ENCODE measurements around the gene HOXA5.

Gene HOXA5

DNA sequence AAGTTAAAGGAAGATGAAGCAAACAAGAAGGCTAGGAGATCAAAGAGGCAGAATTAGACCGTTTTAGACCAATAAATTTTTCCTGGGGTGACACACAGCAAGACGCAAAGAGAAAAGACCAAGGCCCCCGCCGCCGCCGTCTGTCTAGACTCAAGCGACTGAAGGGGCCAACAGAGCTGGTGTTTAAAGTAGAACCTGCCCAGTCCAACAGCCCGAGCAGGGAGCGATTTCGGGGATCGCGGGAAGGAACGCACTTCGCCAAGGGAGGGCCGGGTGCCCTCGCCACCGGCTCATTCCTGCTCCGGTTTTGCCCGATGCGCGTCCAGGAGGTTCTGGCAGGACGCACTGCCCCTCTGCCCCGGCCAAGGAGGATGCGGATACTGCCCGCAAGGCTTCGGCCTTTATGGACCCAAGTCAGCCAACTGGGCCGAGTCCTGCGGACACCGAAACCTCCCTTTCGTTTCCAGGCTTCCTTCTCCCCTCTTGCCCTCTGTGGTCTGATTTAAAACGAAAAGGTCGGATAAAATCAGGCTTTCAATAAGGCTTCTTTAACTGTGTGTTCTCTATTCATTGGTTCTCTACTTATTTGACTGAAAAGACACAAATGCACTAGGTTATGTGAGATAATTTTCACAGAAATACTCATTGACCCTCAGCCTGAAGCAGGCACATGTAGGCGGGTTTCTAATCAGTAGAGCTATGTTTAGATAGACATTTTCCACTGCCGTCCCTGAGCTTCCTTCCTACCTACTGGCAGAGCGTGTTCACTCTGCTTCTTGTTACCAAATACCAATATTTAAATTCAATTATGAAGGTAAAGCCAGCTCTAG lies 15.2 kb upstream of the HOXA5 start:
- DNase-seq: no peak
- ATAC-seq: no peak

DNA sequence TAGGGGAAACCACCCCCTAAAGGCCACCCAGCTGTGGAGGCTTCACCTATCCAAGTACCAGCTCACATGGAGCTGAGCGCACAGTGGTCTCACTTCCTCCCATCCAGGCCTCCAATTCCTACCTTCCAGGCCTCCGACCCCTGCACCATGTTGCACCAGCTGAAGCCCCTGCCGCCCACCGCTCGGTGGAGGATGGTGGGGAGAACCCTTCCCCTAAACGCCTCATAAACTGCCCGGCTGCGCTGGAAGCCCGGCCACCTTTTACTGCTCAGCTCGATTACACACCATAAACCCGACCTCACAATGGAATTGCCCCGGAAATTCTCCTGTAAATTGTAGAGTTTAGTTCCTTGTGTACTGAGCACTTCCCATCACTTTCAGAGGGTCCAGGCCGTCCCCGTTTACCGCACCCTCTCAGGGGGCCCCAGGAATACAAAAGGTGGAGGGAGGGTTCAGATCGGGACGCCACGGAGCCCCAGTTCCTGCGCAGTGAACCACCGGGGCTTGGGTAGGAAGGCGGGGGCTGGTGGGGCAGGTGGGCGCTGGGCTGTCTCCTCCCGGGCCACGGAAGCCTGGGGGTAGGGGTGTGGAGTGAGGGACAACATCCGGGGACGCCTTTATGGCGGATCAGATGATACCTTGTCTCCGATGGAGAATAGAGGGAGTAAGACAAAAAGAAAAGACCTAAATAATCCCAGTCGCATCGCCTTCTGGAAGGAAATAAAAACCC lies 14.4 kb upstream of the HOXA5 start:
- ATAC-seq: no peak
- no peak for DNase-seq

DNA sequence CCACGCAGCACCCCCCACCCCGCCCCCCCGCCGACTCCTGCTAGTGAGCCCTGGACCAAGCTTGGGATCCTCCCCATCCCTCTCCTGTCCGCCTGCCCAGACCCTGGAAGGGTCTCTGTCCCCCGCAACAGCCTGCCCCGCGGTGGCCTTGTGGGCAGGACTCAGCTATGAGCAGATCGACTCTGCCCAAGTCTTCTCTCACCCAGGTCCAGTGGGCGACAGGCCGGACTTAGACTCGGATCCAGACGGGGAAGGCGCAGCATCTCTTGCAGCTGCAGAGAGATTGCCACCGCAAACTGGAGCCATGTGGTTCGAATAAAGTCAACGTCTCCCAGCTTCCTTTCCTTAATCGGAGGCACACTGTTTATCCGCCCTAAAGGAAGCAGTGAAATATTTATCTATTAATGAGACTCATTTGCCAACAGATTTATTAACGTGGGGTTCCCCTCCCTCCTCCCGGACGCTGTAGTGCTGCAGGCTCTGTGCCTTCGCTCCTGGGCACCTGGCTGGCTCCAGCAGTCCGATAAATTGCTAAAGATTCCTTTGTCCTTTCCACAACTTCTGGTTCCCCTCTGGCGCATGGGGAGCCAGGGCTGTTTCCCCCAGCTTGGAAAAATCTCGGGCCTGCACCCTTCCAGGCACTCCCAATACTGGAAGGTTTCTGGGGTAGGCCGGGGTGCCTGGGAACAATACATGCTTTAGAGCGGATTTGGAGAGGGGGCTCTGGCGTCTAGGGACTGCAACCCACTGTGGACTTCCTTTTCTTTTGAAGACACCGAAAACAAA lies 13.6 kb upstream of the HOXA5 start:
- no peak for ATAC-seq

DNA sequence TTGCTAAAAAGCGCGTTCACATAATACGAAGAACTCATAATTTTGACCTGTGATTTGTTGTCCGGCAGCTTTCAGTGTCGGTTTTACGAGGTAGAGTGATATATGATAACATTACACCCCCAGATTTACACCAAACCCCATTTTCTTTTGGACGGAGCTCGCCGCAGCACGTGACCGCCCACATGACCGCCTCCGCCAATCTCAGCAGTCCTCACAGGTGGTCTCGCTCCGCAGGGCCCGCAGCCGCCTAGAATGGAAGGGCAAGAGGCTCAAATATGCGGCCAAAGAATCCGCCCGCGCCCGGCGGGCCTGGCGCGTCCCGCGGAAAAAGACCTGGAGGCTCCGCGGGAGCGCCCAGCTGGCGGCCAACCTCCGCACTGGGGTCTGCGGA lies 13.0 kb upstream of the HOXA5 start, which contains the start of gene HOXA7:
Gene HOXA7, minus strand, starts transcription at position 168 of the 391 bp plus-strand sequence. Its CDS starts 130 bp downstream, at position 38.
- ATAC-seq (no peak), DNase-seq (no peak)

More for the DNA sequence above, 13.6 kb upstream of the HOXA5 start:
- no peak for DNase-seq

DNA sequence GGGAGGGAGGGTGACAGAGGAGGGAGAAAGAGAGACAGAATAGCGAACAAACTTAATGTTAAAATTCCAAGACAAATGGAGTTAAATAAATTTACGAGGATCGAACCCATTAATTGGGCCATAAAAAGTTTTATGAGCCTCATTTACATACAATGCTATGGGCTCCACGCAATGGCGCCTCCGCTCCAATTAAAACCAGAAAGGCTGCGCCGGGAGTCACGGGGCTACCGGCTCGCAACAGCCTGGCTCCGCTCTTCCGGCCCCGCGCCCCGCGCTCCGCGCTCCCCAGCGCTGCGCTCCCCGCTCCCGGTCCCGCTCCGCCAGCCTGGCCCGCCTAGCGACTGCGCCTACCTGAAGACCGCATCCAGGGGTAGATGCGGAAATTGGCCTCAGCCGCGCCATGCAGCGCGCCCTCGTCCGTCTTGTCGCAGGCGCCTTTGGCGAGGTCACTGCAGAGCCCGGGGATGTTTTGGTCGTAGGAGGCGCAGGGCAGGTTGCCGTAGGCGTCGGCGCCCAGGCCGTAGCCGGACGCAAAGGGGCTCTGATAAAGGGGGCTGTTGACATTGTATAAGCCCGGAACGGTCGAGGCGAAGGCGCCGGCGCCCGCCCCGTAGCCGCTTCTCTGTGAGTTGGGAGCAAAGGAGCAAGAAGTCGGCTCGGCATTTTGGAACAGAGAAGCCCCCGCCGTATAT lies 12.5 kb upstream of the HOXA5 start:
- DNase-seq (no peak), ATAC-seq (no peak)

DNA sequence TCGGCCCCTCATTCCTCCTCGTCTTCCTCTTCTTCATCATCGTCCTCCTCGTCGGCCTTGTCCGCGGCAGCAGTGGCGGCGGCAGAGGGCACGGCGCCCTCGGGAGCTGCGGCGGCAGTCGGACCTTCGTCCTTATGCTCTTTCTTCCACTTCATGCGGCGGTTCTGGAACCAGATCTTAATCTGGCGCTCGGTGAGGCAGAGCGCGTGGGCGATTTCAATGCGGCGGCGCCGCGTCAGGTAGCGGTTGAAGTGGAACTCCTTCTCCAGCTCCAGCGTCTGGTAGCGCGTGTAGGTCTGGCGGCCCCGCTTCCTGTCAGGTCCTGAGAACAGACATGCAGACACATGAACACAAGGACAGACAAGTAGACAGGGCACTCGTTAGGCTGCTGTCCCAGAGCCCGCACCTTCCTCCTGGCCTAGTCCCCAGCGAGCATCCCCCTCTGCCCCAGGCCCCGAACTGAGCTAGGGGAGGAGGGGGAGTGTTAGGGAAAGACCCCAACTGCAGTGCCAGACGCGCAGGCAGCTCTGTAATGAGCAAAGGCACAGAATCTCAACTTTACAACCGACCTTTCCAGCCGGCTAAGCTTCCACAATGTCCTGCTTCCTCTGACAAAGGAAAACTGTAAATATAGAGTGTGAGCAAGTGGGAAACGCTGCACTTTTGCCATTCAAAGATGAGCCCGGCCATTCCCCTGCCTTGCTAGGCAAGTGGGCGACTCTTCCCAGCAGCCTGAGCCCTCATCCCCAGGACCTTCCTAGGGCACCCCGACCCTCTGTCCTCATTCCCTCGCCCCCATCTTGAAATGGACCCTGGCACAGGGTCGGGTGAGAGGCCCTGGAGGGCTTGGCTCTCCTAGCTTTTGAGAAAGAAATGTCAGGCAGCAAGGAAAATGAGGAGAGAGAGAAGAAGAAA lies 11.7 kb upstream of the HOXA5 start:
- peak; percentile 44 for DNase-seq
- ATAC-seq: no peak

DNA sequence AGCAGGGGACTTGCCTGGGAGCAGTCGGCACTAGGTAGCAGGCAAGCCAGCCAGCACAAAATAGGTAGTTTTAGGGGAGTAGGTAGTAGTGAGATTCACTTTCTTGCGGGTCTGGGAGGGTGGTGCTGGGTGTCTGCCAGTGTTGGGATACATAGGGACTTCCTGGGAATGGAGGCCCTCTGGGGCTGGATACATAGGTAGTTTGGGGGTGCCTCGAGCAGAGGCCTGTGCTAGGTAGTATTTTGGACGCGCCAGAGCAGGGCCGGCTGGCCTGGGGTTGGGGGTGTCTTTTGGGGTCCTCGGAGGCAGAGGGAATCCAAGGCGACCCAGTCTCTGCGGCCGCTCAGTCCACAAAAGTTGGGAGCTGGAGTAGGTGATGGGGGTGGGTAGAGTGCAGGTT lies 10.9 kb upstream of the HOXA5 start:
- DNase-seq: no peak
- no peak for ATAC-seq

DNA sequence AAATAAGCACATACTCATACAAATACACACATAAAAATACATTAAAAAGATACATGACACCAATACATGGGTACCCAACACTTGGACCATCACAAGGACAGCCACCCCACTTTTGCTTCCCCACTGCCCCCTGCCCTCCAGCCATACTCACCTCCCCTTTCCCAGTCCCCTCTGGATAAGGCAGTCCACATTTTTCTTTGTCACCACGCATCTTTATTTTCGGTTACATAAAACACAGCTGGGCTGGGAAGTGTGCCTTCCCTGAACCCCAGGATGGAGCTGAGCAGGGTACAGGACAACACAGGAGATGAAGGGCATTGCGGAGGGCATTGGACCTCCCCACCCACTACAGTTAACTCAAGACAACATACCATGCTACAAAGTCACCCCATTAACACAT lies 10.0 kb upstream of the HOXA5 start:
- DNase-seq (no peak), ATAC-seq (no peak)

DNA sequence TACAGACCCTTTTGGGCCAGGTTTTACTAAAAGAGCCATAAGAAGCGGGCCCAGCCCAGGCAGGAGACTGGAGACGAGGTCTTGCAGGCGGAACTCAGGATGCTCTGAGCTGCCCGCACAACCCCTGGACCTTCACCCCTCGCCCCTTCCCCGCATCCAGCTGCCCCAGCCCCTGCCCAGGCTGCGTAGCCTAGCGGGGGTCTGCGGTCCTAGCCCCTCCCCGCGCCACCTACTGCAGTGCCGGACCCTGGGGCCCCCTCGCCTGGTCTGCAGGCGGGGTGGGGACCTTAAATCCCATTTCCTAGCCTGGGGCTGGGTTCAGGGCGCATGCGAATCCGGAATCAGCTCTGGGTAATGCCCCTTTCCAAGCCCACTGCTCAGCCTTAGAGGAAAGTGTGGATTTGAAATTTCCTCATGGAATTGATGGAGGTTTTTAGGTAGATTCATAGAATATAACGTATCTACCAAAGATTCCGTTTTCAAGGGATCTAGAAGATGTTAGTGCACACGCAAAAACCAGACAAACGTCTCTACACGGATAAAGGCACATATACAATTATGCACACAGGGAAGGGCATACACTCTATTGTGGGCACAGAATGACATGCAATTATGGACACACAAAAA lies 9.4 kb upstream of the HOXA5 start:
- no peak for DNase-seq
- ATAC-seq: no peak

DNA sequence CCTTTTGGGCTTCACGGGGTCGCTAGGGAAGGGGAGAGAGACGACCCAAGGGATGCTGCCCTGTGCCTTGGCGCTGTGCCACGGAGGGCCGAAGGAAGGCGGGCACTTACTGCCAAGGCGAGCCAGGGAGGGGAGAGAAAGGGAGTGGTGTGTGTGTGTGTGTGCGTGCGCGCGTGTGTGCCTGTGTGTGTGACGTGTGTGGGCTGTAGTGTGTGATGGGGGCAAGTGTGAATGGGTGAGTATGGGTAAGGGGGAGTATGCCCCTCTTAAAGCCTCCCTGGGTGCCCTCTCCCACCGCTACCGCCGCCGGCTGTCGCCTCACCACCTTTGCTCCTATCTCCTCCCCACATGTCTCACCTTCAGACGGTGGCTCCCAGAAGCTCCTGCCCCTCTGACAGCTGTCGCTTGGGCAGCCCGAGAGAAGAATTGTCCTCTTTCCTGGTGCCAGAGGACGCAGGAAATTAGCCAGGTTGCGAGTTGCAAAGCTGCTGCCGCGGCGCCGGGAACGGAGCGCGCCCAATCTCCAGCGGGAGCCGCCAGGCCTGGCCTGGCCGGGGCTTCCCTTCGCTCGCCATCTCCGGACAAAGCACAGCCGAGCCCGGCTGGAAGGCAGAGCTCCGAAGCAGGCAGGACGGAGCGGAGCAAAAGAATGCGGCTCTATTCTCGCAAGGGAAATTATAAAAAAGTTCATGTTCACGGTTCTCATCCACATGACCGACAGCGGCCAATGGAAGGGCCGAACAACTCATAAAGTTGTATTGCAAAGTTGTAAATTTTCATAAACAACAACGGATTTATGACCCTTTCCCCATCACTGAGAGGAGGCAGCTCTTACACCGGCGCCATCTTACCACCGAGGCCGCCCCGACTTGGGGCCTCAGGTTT lies 8.7 kb upstream of the HOXA5 start, which contains the start of gene HOXA3:
Gene HOXA3, minus strand, starts transcription at position 653 of the 885 bp plus-strand sequence. CDS start 41,943 bp downstream, outside the sequence.
- DNase-seq: no peak

DNA sequence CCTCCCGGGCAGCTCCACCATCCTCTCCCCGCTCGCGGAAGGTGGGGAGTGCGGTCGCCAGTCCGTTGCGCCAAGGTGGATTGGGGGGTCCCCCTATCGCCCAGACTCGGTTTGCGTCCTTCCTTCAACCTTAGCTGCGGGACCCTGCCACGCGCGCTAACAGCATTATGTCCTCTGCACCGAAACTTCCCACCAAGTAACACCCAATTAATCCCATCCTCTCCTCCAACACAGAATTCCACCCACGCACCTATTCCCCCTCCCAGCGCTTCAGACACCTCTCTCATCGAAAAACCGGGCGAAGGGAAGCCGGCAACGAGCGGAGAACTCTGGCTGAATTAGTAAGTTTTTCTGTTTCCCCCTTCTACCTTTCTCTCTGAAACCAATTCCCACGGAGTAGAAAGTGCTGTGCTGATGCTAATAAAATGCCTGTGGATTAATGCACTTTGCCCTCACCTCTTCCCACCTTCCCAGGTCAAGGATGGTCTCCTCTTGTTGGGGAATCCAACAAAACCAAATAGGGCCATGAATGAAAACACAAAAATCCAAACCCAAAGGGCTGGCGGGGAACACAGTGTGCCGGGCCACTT lies 8.0 kb upstream of the HOXA5 start:
- DNase-seq (no peak), ATAC-seq (no peak)

More for the DNA sequence above, 8.7 kb upstream of the HOXA5 start, which contains the start of gene HOXA3:
- no peak for ATAC-seq

DNA sequence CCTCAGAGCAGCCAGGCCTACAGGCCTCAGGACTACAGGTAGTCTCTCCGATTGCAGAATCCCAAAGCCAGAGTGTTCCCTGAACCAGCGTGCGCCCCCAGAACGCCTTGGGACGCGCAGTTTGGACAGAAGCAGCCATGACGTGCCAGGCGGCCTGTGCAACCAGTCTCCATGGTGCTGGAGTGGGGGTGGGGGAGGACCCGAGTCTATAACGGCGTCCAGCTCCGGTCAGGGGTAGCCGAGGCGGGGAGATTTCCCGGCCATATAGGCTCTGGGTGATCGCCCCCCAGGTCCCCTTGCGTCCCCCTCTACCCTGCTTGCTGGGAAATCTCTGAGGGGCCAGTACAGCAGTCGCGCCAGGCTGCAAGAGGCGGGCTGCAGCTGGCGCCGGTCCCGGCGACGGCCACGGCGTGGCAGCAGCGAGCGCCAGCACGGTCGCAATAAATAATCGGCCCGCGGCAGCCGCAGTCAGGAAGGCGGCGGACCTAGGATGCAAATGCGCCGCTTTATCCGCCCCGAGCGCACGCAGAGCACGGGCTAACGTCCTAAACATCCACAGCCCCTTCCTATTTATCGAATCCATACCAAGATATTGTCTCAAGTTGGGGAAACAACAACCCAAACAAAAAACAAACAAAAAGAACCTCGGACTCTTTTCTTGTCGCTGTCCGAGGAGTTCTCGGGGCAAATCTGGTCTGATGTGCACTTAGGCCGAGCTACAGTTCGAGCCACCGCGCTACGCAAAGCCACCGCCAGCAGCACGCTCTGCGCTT lies 7.3 kb upstream of the HOXA5 start:
- DNase-seq: peak; percentile 75
- peak; percentile 81 for ATAC-seq

DNA sequence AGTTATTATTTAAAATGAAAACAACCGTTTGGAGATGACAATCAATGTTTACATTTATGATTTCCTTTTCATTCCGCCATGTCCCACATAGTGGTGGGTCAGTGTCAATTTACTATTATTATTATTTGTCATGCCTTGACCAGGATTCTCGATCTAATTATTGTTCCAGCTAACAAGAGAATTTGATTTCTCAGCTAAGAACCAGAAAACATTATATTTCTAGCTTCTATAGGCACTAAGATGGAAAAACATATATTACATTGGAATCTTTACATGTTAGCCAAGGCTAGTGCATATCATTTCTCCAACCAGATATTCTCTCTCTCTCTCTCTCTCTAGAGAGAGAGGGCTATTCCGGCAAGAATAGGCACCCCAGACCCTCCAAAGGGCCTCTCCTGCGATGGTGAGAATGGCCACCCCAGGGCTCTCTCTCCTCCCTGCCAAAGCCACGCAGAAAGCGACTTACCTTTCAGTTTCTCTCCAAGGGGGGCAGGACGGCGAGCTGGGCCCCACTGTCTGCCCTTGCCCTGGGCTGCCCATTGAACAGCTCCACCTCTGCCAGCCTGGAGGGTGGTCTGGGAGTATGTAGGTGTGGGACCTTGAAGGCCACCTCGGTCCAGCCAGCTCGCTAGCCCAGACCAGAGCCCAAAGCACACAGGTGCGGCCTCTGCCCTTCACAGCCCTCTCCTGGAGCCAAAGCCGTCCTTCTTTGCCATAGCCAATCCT lies 6.5 kb upstream of the HOXA5 start:
- no peak for ATAC-seq
- no peak for DNase-seq

DNA sequence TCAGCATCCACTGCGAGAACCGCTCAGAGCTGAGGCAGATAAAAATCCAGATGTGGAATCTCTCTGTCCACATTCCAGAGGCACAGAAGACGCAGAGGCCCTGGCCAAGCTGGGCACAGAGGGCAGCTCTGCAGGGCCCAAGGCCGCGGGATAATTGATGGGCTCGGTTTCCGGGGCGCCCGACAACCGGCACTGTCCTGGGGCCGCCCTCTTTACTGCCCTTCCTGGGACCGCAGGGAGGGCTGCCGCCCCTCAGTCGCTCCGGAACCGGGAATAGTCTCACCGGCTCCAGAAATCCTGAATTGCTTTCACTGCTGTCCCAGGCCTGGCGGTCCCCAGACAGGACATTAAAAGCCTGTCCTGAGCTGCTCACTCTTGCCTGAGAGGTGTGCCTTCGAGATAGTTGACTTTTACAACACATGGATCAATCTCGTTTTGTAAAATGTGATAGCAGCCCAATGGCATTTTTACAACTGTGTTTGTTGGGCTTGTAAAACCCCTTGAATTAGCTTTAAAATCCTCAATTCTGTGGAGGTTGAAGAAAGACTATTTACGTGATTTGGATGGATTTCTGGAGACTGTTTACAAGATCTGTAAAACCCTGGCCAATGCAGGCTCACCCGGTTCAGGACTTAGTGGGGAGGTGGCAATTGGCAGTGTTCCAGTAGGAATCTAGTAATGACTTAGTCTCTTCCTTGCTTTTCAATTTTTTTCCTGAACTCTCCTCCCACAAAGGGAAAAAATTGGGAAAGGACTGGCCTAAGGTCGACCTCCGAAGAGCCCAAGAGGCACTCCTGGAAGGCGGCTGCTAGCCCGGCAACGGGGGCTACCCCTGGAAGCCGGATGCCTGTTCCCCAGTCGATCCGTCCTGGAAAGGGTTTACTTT lies 5.5 kb upstream of the HOXA5 start:
- DNase-seq: no peak
- ATAC-seq: no peak

DNA sequence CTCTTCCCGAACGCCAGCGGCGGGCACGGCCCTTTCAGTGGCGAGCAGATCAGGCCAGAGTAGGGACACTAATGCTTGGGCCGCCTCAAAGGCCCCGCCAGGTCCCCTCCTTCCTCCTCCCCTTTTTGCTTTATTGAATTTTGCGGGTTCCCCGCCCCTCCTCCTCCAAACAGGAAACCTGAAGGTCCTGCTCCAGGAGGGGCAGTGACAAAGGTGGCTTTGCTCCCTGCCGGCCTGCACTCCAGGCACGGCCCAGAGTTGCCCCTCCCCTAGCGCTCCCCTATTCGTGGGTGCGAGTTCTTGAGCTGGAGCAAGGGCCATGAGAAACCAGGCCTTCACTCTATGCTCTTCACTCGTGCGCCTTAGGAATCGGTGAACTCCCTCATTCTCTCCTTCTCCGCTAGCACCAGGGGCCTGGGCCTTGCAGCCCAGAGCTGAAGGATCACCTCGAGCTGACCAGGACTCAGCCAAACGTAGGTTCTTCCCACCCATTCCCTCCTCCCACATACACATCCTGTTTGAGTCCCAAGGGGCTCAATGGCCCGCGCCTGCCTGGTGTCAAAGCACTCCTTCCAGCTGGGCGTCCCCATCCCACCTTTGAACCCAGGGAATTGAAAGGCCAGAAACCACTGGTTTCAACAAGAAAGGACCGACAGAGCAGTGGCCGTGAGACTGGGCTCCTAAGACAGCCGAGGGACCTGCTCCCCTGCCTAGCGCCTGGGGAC lies 4.7 kb upstream of the HOXA5 start:
- no peak for DNase-seq
- no peak for ATAC-seq
